HG02588 (cell line): ENCODE measurements around the gene VIT.
"Not testable (repeated sequence)": the region's sequence is repeated elsewhere in the genome, so short reads cannot be mapped to it uniquely, and the experiment has no call there.

Source experiments
- ATAC-seq: cut with Tn5 transposase; IDR thresholded peaks from one replicate; pipeline ENCODE4 v1.9.1; 2021; ENCODE audit warnings: mild to moderate bottlenecking, moderate library complexity; ENCODE audit not compliant: unreplicated experiment

Gene VIT

DNA sequence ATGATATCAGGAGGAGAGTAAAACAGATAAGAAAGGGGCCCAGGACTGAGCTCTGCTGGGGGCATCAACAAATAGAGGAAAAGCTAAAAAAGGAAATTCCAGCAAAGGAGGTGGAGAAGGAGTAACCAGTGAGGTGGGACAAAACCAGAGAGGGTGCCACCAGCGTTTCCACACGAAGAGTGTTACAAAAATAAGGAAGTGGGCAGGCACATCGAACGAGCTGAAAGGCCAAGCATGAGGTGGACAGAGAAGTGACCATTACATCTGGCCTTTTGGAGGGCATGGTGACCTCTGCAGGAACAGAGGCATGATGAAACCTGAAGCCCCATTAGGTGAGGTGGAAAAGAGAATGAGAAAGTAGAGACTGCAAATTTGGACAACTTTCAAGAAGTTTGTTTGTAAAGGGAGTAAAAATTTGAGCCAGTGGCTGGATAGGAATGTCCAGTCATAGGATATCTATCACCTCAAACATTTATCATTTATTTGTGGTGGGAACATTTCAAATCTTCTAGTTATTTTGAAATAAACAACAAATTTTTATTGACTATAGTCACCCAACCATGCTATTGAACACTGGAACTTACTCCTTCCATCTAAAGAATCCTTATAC is 18.4 kb upstream of the VIT start:
- no peak for ATAC-seq

DNA sequence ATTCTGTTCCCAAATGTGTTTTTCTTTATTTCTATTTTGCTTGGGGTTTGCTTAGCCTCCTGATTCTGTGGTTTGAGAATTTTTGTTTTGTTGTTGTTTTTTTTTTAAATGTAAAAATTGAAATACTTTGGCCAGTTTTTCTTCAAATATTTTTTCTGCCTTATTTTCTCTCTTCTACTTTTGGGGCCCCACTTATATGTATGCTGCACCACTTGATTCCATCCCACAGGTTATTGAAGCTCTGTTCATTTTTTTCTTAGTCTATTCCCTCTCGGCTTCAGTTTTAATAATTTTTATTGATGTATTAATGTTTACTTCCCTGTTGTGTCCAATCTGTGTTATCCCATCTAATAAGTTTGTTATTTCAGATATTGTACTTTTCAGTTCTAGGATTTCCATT is 17.7 kb upstream of the VIT start:
- ATAC-seq: no peak

DNA sequence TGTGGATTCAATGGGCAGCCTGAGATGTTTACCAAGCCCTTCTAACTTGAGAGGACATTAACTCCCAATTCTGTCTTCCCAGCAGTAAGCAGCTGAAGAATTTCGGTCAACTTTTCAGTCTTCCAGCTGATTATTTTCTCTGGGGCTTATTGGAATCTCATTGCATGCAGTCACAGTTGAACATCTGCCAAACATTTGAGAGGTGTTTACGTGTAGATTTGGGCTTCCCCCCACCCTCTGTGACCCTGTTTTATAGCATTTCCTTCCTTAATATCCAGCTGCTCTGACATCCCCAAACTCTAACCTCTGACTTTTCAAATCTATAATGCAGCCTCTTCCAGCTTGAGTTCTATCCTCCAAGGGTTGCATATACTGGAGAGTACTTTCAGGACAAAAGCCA is 16.5 kb upstream of the VIT start:
- no peak for ATAC-seq

DNA sequence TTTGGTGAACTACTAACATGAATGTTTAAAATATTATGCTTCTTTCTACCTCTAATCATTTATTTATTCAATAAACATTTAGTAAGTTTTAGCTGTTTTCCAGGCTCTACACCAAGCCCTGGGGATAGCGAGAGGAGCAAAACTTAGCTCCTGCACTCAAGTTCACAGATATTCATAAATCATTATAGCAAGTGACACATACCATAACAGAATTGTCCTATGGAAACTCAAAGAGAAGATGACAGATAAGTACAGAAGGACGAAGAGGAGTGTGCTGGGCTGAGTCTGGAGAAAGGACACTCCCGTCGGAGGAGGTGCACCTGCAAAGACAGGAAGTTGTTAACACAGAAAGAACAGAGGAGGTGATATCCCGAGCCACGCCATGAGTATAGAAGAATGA is 13.9 kb upstream of the VIT start:
- ATAC-seq: no peak

DNA sequence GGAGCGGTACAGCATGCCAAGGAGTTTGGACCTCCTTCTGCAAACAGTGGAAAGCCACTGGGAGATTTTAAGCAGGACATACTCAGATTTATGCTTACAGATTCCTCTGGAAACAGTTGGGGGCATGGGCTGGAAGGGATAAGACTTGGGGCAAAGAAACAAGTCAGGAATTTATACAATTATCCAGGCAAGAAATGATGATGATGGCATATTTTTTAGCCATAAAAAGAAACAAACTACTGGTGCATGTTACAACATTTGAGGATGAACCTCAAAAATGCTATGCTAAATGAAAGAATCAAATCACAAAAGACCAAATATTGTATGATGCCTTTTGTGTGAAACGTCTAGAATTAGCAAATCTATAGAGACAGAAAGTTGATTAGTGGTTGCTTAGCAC is 13.5 kb upstream of the VIT start:
- ATAC-seq: no peak

DNA sequence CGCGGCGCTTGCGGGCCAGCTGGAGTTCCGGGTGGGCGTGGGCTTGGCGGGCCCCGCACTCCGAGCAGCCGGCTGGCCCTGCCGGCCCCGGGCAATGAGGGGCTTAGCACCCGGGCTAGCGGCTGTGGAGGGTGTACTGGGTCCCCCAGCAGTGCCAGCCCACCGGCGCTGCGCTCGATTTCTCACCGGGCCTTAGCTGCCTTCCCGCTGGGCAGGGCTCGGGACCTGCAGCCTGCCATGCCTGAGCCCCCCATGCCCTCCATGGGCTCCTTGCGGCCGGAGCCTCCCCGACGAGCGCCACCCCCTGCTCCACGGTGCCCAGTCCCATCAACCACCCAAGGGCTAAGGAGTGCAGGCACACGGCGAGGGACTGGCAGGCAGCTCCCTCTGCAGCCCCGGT is 8.2 kb upstream of the VIT start:
- ATAC-seq: not testable (repeated sequence)

DNA sequence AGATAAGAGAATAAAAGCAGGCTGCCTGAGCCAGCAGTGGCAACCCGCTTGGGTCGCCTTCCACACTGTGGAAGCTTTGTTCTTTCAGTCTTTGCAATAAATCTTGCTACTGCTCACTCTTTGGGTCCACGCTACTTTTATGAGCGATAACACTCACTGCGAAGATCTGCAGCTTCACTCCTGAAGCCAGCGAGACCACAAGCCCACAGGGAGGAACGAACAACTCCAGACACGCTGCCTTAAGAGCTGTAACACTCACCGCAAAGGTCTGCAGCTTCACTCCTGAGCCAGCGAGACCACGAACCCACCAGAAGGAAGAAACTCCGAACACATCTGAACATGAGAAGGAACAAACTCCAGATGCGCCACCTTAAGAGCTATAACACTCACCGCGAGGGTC is 7.5 kb upstream of the VIT start:
- not testable (repeated sequence) for ATAC-seq

DNA sequence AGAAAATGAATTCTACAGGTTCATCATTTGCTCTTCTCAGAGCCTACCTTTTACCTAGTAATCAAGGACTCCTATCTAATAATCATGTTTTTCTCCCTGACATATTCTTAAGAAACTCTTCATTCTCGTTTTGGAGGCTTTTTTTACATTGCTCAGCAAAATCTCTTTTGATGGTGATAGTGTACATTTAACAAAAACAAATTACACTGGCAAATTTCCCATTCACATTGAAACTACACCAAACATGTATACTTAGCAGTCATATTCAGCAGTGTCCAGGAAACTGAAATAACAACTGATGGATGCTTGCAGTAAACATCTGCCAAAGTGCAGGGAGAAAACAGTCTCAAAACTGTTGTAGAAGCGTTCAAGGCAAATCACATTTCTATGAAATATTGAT is 4.4 kb upstream of the VIT start:
- ATAC-seq: no peak

DNA sequence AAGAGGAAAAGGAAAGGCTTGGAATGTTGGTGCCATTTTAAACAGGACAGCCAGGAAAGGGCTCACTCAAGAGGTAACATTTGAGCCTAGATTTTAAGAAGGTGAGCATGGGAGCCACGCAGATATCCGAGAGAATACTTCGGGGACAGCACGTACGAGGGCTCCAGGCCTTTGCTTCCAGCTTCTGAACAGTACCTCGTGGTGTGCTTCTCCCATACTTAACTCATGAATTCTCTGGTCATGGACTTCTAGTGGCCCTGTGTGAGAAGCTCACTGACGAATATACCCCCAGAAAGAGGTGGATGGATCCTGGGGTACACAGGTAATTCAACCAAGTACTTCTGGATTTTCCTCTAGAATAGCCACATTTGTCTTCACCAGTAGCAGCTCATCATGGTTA is 2.7 kb upstream of the VIT start:
- ATAC-seq: no peak

DNA sequence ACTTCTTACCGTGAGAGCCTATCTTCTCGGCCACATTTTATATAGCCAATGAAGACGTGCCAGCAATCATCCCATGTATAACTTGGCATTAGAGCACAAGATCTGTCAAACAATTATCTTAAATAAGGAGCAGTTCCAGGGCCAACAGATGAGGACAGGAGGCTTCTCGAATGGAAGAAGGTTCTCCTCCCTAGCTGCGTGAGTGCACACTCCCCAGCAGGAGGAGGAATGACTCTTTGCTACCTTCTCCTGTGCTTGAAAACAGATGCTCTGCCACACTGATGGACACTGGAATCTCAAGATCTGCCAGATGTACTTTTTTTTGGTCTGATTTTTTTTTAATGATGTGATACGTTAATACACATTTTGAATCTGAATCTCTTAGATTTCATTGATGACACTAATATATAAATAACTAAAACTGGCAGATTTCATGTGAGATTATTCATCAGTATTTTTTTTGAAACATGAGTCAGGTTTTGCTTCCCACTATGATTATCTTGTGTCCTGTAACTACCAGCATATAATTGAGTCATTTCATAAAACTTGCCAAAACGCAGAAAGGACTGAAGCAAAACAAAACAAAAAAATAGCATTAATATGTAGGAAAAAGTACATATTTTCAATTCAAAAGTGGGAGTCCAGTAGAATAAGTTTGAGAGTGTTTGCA is 626 bp upstream of the VIT start:
- no peak for ATAC-seq

DNA sequence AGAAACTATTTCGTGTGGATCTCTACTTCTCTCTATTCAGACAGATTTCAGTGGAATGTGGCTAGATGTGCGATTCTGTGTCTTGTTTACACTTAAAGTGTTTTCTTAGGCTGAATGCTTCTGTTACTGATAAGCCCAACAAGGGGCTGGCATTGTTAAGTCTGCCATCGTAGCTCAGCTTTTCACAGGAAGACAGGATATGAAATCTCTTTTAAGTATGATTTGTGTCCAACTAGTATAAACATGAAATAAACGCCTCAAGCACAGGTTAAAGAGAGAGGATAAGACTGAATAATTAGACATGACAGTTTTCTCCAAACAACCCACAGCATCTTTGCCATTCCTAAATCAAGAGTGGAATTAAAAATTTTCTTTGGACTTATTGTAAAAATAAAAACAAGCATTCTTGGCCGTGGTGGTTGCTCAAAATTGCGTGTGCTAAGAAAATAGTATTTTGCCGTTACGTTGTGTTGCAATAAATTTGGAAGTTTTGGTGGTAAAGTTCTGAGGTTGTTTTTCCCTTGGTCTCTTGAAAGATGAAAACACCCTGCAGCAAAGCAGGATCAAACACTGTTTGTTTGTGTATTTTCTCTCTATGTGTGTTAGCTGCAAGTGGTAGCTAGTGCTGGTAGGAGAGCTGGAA is 1.0 kb downstream of the VIT start:
- ATAC-seq: no peak

DNA sequence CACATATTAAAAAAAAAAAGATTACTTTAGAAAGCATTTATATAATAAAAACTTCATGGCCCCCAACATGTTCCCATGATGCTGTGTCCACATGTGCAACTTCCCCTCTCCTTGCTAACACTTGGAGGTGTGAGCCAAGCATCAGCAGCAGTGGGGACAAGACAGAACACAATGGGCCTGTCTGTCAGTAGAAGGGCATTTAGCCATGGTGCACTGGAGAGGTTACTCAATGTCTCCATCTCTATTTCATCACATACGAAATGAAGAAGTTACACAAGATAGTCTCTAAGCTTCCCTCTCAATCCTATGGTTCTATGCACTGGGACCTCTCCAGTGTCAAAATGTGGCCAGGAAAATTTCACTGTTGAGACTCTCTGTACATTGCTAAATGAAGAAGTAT is 2.5 kb downstream of the VIT start:
- ATAC-seq: no peak

DNA sequence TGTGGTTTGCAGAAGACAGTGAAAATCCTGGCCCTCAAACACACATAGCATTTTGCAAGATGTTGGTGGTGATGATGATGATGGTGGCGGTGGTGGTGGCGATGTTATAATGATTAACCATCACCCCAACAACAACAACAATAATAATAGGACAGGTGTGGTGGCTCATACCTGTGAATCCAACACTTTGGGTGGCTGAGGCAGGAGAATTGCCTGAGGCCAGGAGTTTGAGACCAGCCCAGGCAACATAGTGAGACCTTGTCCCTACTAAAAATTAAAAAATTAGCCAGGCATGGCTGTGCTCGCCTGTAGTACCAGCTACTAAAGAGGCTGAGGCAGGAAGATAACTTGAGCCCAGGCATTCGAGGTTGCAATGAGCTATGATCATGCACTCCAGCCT is 3.8 kb downstream of the VIT start:
- ATAC-seq: no peak

DNA sequence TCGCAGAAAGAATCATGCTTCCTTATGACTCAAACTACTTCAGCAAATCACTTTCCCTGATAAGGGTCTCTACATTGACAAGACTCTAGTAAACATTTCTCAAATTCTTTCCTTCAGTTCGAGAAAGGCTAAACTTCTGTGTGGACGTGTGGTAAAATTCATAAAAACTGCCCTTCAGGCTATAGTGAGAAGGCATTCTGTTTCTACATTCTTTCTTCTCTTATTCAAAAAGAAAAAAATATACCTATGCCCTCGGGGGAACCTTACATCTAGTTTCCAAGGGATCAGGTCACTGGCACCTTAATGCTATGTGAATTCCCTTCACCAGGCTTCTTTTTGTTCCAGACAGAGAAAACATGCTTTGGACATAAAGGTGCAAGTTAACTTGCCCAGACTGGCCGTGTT is 4.9 kb downstream of the VIT start:
- no peak for ATAC-seq

DNA sequence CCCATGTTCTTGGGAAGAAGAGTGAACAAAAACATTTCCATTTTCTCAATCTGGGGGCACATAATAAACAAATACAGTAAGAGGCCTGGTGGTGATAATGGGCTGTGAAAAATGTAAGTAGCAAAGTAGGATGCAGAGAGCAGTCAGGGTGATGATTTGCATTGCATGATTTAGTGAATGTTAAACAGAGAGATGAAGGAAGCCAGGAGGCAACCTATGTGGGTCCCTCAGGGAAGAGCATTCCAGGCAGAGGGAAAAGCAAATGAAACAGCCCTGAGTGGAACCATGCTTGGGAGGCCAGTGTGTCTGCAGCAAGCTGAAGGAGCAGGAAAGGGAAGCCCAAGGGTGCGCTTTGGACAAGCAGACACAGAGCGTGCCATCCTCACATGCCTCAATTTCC is 5.4 kb downstream of the VIT start:
- ATAC-seq: no peak

DNA sequence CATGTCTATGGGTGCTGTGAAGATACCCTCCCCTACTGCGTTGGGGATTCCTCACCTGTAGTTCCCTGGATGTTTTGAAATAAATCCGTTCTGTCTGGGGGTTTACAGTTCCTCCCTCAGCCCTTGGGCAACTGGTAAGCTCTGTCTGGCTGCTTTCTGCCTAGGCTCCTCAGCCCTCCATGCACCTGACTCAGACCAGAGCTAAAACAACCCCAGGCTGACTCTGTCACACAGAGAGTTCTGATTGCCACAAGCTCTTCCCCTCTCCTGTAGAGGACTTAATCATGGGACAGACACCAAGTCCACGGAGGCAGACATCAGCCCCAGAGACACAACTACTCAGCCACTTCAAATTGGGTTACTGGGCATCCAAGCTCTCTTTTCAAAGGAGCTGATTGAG is 6.3 kb downstream of the VIT start:
- no peak for ATAC-seq

DNA sequence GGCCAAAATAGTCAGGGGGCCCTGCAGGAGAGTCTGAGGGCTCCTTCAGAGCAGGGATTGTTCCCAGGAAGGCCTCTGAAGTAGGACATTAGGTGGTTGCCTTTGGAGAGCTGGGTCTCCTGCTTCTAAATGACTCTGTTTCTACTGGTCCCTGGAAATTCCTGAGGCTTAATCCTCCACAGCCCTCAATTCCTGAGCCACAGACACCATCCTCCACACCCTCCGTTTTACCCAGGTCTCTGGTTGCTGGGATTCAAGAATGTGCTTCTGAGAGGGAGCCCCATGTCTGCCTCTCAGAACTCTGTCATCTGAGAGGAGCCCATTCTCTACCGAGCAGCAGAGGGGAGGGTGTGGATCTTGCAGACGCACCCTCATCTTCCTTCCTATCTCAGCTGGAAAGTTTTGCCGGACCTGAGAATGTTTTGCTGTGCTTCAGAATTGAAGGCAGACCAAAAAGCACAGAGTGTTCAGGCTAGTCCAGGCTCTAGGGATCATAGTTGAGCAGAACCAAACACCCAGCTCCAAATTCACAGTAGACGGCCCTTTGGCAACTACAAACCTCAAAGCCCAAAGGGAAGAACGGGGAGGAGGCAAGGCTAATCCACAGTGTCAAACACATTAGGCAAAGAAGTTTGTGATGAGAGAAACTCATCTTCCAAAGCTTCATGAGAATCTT is 8.1 kb downstream of the VIT start:
- no peak for ATAC-seq

DNA sequence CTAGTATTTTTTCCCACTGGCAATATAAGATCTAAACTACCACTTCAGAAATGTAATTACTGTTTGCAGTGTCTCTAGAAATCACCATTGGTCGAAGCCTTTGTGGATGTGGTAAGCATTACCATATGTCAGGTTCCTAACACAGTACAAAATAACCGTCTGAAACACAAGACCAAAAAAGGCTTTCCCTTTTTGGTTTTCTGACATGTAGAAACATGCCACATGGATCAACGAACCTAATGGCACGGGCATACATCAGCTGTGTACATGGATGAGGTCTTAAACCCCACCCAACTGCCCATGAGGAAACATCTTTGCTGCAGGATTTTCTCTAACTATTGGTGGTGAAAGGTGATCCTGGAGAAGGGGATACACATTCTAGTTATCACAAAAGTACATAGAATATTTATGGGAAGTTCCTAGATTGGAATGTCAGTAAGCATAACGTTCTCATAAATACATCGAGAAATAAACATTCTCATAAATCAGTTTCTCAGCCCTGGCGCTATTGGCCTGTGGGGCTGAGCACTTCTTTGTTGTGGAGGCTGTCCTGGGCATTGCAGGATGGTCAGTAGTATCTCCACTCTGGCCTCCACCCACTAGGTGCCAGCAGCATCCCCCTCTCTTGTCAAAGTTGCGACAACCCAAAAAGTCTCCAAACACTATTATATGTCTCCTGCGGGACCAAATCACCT is 9.0 kb downstream of the VIT start:
- no peak for ATAC-seq

DNA sequence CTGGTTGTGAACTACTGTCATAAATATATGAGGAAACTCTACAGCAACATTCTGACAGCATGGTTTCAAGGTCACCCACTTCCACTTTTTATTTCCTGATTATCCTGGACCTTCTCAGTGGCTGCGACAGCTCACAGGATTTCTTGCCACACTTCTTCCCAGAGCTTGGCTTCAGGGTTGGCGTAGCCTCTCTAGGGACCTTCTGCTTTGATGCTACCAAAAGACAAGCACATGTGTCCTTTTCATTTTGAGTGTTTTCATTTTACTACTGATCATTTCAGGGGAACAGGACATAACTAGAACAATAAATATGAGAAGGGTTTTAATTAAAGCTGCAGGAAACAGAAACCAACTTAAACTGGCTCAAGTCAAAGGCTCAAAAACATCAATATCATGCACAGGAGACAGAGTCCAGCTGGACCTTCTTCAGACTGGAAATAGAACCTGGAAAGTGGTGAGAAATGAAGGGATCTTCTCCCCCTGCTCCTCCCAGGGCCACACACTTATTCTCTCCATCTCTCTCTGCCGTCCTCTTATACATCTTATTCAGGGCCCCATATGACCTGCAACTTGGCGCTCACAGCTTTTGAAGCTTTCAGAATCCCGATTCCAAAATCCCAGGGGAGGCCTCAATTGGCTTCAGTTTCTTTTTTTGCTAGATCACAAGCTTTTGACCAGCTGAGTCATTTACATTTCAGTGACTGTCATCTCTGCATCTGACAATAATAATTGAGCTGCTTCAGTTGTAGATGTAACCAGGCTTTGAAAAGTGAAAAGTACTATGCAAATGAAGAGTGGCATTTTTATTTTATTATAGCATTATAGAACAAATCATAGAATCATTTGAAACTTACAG is 9.7 kb downstream of the VIT start:
- no peak for ATAC-seq

DNA sequence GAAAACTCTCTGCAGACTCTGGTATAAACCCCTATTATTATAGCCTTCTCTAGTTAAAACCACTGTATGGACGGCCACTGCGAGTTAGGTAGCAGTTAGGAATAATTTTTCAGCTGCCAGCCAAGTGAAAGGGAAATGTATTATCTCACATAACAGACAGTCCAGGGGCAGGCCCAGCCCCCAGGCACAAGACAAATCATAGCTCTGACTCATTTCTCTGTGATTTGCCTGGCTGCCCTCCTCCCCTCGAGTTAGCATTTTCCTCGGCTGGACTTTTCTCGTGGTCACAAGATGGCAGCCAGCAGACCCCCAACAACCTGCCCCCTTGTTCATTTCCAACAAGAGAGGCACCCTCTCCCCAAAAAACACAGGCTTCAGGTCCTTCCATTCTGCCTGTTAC is 10.5 kb downstream of the VIT start:
- ATAC-seq: no peak
